Renal pelvis (tissue), 12 donors: ENCODE data around the gene TMEM176A. TPM values are rescaled to one million over a fixed set of nuclear protein-coding genes. Genes with fewer than 3 reads are reported as not detected.
"Not testable (repeated sequence)": the region's sequence is repeated elsewhere in the genome, so short reads cannot be mapped to it uniquely, and the experiment has no call there.

Experiments
- DNase-seq: peaks from one replicate; pipeline ENCODE4 v3.0.0-alpha.2; 2013
- long read RNA-seq, 16 experiments: transcript quantifications; one replicate each; lab custom pipeline, GENCODE V29; 2026
- polyA plus RNA-seq, 3 donors: library from polyadenylated mRNA; unstranded; fragments of 120-200 nt; gene quantifications; one replicate each; pipeline ENCODE4 v1.2.1, GENCODE V29; 2013; ENCODE audit not compliant: insufficient read length in 3 of 3

TMEM176A gene
- 100 to 1,000 TPM in 1 of 3 donors, 10 to 100 TPM in 2; 87.4 to 109 (median 96.2) TPM for polyA plus RNA-seq
- long read RNA-seq, donor 1, transcript TMEM176A-210 (7 exons, 1,530 nt), result minor isoform, 13 of 90 reads
- long read RNA-seq, donor 1, transcript TMEM176A-201 (7 exons, 1,261 nt), result major isoform, 16 of 90 reads
- long read RNA-seq, donor 1, partial matches to known transcripts, result 59 of 90 reads
- long read RNA-seq, donor 1, other reads (novel, unspliced or antisense), result 0 of 90 reads
- long read RNA-seq, donor 2, transcript TMEM176A-201 (7 exons, 1,261 nt), result major isoform, 25 of 105 reads
- long read RNA-seq, donor 2, transcript TMEM176A-210 (7 exons, 1,530 nt), result minor isoform, 21 of 105 reads
- long read RNA-seq, donor 2, partial matches to known transcripts, result 56 of 105 reads
- long read RNA-seq, donor 2, other reads (novel, unspliced or antisense), result 0 of 105 reads
- long read RNA-seq, donor 3, transcript TMEM176A-201 (7 exons, 1,261 nt), result minor isoform, 19 of 111 reads
- long read RNA-seq, donor 3, transcript TMEM176A-210 (7 exons, 1,530 nt), result major isoform, 20 of 111 reads
- long read RNA-seq, donor 3, partial matches to known transcripts, result 69 of 111 reads
- long read RNA-seq, donor 3, other reads (novel, unspliced or antisense), result 0 of 111 reads
- long read RNA-seq, donor 4, transcript TMEM176A-201 (7 exons, 1,261 nt), result major isoform, 41 of 166 reads
- long read RNA-seq, donor 4, transcript TMEM176A-210 (7 exons, 1,530 nt), result minor isoform, 23 of 166 reads
- long read RNA-seq, donor 4, partial matches to known transcripts, result 99 of 166 reads
- long read RNA-seq, donor 4, other reads (novel, unspliced or antisense), result 0 of 166 reads
- long read RNA-seq, donor 5, transcript TMEM176A-210 (7 exons, 1,530 nt), result major isoform, 11 of 62 reads
- long read RNA-seq, donor 5, transcript TMEM176A-201 (7 exons, 1,261 nt), result minor isoform, 9 of 62 reads
- long read RNA-seq, donor 5, partial matches to known transcripts, result 42 of 62 reads
- long read RNA-seq, donor 5, other reads (novel, unspliced or antisense), result 0 of 62 reads
- long read RNA-seq, donor 6, transcript TMEM176A-210 (7 exons, 1,530 nt), result minor isoform, 11 of 92 reads
- long read RNA-seq, donor 6, transcript TMEM176A-201 (7 exons, 1,261 nt), result major isoform, 19 of 92 reads
- long read RNA-seq, donor 6, partial matches to known transcripts, result 59 of 92 reads
- long read RNA-seq, donor 6, other reads (novel, unspliced or antisense), result 0 of 92 reads
- long read RNA-seq, donor 7, transcript TMEM176A-210 (7 exons, 1,530 nt), result major isoform, 32 of 207 reads
- long read RNA-seq, donor 7, transcript TMEM176A-201 (7 exons, 1,261 nt), result minor isoform, 31 of 207 reads
- long read RNA-seq, donor 7, partial matches to known transcripts, result 136 of 207 reads
- long read RNA-seq, donor 7, other reads (novel, unspliced or antisense), result 0 of 207 reads
- long read RNA-seq, donor 8, partial matches to known transcripts, result 7 of 9 reads
- long read RNA-seq, donor 8, other reads (novel, unspliced or antisense), result 0 of 9 reads
- long read RNA-seq, donor 9, transcript TMEM176A-201 (7 exons, 1,261 nt), result major isoform, 29 of 158 reads
- long read RNA-seq, donor 9, transcript TMEM176A-210 (7 exons, 1,530 nt), result minor isoform, 17 of 158 reads
- long read RNA-seq, donor 9, partial matches to known transcripts, result 110 of 158 reads
- long read RNA-seq, donor 9, other reads (novel, unspliced or antisense), result 0 of 158 reads
- long read RNA-seq, donor 10, transcript TMEM176A-201 (7 exons, 1,261 nt), result major isoform, 22 of 119 reads
- long read RNA-seq, donor 10, transcript TMEM176A-210 (7 exons, 1,530 nt), result minor isoform, 15 of 119 reads
- long read RNA-seq, donor 10, partial matches to known transcripts, result 80 of 119 reads
- long read RNA-seq, donor 10, other reads (novel, unspliced or antisense), result 0 of 119 reads
- long read RNA-seq, donor 11, transcript TMEM176A-210 (7 exons, 1,530 nt), result major isoform, 26 of 102 reads
- long read RNA-seq, donor 11, transcript TMEM176A-201 (7 exons, 1,261 nt), result minor isoform, 14 of 102 reads
- long read RNA-seq, donor 11, partial matches to known transcripts, result 60 of 102 reads
- long read RNA-seq, donor 11, other reads (novel, unspliced or antisense), result 0 of 102 reads
- long read RNA-seq, donor 12, transcript TMEM176A-201 (7 exons, 1,261 nt), result major isoform, 49 of 202 reads
- long read RNA-seq, donor 12, transcript TMEM176A-210 (7 exons, 1,530 nt), result minor isoform, 18 of 202 reads
- long read RNA-seq, donor 12, partial matches to known transcripts, result 129 of 202 reads
- long read RNA-seq, donor 12, other reads (novel, unspliced or antisense), result 0 of 202 reads
- long read RNA-seq, donor 13, transcript TMEM176A-201 (7 exons, 1,261 nt), result major isoform, 12 of 219 reads
- long read RNA-seq, donor 13, transcript TMEM176A-210 (7 exons, 1,530 nt), result minor isoform, 6 of 219 reads
- long read RNA-seq, donor 13, partial matches to known transcripts, result 171 of 219 reads
- long read RNA-seq, donor 13, other reads (novel, unspliced or antisense), result 29 of 219 reads
- long read RNA-seq, donor 14, transcript TMEM176A-201 (7 exons, 1,261 nt), result major isoform, 39 of 154 reads
- long read RNA-seq, donor 14, transcript TMEM176A-210 (7 exons, 1,530 nt), result minor isoform, 22 of 154 reads
- long read RNA-seq, donor 14, partial matches to known transcripts, result 91 of 154 reads
- long read RNA-seq, donor 14, other reads (novel, unspliced or antisense), result 0 of 154 reads
- long read RNA-seq, donor 15, transcript TMEM176A-201 (7 exons, 1,261 nt), result minor isoform, 35 of 207 reads
- long read RNA-seq, donor 15, transcript TMEM176A-210 (7 exons, 1,530 nt), result major isoform, 40 of 207 reads
- long read RNA-seq, donor 15, partial matches to known transcripts, result 128 of 207 reads
- long read RNA-seq, donor 15, other reads (novel, unspliced or antisense), result 0 of 207 reads
- long read RNA-seq, donor 16, transcript TMEM176A-201 (7 exons, 1,261 nt), result minor isoform, 17 of 128 reads
- long read RNA-seq, donor 16, transcript TMEM176A-210 (7 exons, 1,530 nt), result major isoform, 20 of 128 reads
- long read RNA-seq, donor 16, partial matches to known transcripts, result 87 of 128 reads
- long read RNA-seq, donor 16, other reads (novel, unspliced or antisense), result 0 of 128 reads

GRCh38 chr7:150800581-150801241, at the start of gene TMEM176A:
Gene TMEM176A, plus strand, starts transcription at chr7:150800769. Its CDS starts 782 bp downstream, at chr7:150801551.
- DNase-seq, result no peak

GRCh38 chr7:150751702-150752101, 48.9 kb upstream of the TMEM176A start:
- no peak for DNase-seq

GRCh38 chr7:150753239-150753638, 47.3 kb upstream of the TMEM176A start:
- no peak for DNase-seq

GRCh38 chr7:150753826-150754603, 46.6 kb upstream of the TMEM176A start:
- DNase-seq, result no peak

- no peak for DNase-seq
These were observed 45.6 kb upstream of the TMEM176A start for GRCh38 chr7:150754951-150755350.

- no peak for DNase-seq
These were observed 45.0 kb upstream of the TMEM176A start for GRCh38 chr7:150755473-150756099.

GRCh38 chr7:150756166-150756565, 44.4 kb upstream of the TMEM176A start:
- DNase-seq, result no peak

- DNase-seq, result no peak
These were observed 43.7 kb upstream of the TMEM176A start for GRCh38 chr7:150756858-150757257.

GRCh38 chr7:150759479-150759878, 41.1 kb upstream of the TMEM176A start:
- no peak for DNase-seq

- DNase-seq, result no peak
These were observed 34.2 kb upstream of the TMEM176A start for GRCh38 chr7:150766334-150766709.

- no peak for DNase-seq
These were observed 30.8 kb upstream of the TMEM176A start for GRCh38 chr7:150769768-150770167.

GRCh38 chr7:150774131-150774530, 26.4 kb upstream of the TMEM176A start:
- DNase-seq, result not testable (repeated sequence)

- DNase-seq, result no peak
These were observed 22.4 kb upstream of the TMEM176A start for GRCh38 chr7:150778014-150778737.

- peak; percentile 77 for DNase-seq
These were observed 21.7 kb upstream of the TMEM176A start for GRCh38 chr7:150778738-150779301.

- DNase-seq, result no peak
These were observed 20.3 kb upstream of the TMEM176A start for GRCh38 chr7:150780292-150780691.
